ENCODE measurements around the gene AUTS2.

AUTS2 gene

DNA sequence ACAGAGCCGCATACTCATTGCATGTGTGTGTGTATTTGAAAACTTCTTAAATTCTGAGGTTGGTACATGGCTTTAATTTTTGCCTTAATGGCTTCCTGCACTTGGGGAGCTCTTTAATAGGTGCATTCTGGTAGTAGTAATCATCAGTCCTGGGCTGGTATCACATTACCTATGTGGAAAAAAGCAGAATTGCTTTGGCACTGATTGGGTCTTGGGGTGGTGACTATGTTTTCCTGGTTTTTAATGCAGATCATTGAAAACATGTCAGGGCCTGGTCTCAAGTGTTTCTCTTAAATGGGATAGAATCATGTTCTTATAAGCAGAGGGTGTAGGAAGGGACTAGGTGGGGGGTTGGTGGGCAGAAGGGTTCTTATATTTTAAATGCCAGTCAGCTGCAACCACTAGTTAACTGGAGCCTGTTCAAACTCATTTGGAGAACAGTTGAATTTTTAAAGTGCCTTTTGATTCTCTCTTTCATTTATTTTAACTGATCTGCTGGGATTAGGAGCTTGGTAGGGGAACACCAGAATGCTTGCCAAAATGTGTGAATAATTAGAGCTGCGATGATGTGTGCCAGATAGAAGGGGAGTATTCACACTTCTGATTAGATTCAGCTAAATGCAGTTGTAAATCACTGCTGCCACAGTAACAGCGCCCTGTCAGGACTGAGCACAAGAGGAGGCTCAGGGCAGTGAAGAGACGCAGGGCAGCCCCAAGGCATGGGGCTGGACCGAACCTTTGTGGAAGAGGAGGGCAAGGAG is 900.1 kb downstream of the AUTS2 start:
- no peak for DNase-seq (ENCODE audit: low read depth)

DNA sequence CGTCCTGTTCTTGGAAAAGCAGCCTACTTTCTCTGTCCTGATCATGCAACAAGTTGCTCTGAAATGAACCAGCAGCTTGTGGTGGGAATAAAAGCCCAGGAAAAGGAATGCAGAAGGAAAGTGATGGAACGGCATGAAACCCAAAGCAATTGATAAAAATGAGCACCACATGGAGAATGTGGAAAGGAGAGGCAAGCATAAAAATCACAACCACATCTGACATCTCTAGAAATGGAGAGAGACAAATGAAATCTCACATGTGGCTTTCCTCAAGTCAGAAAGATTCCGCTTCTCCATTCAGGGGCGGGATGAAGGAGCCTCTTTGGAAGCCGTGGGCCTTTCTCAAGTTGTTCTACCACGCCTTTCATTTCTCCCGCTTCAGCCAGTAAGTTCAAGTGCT is 902.0 kb downstream of the AUTS2 start:
- no peak for DNase-seq (ENCODE audit: low read depth)

DNA sequence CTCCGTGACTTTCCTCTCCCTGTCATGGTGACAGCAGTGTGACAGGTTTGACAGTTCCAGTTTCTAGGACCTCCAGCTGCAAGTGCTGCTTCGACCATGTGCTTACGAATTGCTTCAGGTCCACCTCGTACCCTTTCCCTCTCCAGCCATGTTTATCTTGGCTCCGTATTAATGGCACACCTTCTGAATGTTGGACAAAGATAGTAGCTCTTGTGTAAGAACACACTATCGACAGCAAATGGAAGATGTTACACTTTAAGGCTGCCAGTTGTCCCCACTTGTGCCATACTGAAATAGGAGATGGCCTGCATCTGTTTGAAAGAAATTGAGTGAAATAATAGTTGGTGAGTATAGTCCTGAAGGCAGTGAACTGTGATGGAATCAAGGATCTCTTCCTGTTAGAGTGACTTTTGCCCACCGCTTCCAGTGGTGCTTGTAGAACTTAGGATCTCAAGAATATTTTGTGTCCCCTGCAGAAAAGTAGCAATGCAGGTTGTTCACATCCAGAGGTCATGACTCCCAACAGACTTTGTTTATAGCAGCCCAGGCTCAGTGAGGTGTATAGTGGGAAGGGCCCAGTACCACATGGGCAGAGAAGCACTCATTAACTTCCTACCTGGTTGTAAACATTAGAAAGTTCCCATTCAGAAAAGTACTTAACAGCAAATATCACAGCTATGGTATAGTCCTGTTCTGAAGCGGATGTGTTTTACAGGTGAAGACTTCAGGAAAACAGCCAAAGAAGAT is 904.0 kb downstream of the AUTS2 start:
- DNase-seq (ENCODE audit: low read depth) = no peak

DNA sequence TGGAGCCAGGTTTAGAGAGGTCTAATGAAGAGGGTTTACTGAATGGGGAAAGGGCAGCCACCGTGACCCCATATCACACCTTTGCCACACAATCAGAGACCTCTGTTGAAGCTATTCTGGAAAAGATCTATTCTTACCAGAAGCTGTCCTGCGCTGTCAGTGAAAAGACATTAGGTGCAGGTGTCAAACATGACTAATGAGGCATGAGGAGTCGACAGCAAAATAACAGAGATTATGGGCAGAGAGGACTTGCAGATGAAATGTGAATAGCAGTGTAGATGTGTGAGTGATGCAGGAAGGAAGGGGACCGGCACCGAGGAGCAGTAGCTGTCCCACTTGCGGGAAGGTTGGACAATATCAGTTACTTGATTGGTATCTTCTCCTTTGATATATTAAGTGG is 906.0 kb downstream of the AUTS2 start:
- DNase-seq (ENCODE audit: low read depth) = no peak

DNA sequence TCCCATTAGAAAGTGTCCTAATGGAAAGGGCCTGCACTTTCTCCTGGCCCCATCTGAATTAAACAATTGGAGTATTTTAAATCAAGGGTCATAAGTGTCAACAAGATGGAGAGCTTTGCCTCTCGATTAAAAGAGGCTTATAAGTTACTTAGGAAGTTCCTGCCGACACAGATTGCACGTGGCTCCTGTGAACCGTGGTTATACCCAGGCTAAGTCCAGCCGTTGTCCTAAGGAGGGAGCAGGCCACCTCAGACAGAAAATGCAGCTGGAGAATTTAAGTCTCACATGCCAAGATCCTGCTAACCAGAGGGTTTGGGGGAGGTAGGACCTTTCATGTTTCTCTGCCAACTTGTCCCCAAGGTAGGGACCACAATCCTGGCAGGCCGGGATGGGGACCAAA is 907.2 kb downstream of the AUTS2 start:
- no peak for DNase-seq (ENCODE audit: low read depth)

DNA sequence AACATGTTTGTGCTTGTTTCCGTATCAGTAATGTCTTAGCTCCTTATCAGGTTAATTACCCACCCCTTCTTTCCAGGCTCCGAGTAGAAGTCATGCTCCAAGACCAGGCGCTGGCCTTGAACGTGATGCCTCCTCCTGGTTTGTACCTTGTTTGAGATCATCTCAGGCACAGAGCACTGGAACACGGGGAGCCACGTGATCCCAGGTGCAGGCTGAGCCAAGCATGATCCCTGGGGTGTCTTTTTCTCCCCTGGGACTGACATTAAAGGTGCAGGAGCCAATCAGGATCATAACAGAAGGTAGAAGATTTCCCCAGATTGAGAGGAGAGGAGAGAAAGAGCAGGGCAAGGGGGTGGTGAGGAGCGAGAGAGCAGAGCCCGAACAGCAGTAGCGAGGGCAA is 907.6 kb downstream of the AUTS2 start:
- no peak for DNase-seq (ENCODE audit: low read depth)

DNA sequence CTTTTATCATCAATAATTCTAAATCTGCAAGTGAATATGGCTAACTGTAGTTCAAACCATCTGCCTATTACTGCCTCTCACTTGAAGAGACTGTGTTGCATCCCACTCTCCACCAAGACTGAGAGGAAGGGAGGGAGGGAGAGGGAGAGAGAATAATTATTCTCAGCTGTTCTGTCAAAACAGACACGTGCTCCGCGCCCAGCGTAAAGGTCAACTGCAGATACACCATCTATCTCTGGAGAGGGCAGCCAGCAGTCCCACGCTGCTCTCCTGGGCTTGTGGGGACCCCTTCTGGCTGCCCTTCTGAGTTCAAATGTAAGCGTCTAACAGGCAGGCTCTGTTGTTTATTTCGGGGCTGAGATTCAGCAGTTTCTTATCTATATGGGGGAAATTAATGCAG is 908.2 kb downstream of the AUTS2 start:
- DNase-seq (ENCODE audit: low read depth) = no peak

DNA sequence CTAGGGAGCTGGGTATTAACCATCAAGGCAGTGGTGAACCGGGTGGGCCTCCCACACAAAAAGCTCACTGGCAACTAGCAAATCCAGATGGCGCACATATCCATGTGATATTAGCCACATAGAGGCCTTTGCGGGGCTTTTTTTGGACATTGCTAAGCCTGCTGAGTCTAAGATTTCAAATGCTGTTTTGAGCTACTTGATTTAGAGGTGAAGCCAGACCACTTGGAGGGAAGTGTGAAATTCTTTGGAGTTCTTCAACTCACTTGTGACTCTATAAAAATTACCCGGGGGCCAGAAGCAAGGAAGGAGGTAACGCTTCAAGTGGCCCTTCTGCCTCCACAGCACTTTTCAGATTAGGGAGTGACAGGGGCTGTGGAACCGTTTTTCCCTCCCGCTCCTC is 913.9 kb downstream of the AUTS2 start:
- no peak for DNase-seq (ENCODE audit: low read depth)

DNA sequence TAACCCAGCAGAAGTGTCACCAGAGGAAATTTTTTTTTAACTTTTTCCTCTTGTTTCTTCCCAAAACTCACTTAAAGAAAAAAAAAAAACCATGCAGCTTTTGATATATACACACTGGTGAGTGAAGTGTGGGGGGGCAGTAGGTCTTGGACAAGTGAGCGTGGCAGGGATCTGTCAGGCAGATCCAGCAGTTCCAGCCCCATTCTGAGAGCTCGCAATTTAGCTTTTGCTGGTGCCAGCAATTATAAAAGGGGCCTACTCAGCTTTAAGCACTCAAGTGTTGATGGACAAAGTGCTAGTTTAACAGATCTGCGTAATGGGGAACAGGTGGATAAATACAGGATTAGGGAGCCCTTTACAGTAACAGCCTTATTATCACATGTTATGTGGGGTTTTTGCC is 914.5 kb downstream of the AUTS2 start:
- DNase-seq (ENCODE audit: low read depth) = no peak

DNA sequence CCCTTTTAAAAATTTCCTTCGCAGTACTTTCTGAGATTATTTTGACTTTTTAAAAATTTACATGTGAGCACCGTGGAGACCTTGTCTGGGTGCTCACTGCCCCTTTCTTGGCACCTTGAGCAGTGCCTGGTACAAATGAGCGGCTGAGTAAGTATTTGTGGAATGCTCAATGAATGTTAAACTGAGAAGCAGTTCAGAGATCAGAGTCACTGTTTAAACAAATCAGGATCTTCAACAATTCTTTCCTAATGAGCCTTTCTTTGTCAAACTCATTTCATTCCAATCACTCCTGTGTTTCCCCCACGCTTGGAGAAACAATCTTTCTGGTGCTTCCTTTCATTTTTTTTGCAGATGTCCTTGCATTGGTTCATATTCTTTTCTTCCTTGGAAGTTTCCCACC is 922.3 kb downstream of the AUTS2 start:
- no peak for DNase-seq (ENCODE audit: low read depth)

DNA sequence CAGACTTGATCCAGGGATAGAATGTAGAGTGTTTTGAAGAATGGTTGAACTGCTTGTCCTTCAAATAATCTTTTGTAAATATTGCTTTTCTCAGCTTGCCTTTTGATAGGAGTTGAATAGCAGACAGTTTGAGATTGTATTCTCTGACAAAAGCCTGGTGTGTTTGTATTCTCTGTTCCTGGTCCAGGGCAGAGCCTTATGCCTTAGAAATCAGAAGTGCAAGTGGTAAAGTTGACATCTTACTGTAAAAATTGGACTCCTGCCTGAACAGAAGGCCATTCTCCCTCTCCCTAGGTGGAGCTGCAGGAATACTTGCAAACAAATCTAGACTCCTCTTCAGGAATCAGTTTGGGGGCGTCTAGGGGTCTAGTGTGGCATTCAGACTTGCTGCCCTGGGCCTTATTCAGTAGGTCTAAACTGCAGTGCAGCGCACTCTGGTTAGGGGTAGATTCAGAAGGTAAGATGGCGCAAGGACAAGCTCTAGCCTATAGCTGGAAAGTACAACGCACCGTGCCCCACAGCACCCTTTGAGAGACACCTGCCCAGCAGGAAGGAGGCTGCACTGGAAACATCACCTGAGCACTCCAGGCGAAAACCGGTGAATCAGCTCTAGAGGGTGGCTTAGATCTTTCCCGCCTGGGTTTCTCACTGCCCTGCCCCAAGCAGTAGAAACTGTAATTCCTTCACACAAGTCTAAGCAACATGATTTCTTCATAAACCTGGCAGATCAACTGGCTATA is 925.1 kb downstream of the AUTS2 start:
- no peak for DNase-seq (ENCODE audit: low read depth)

DNA sequence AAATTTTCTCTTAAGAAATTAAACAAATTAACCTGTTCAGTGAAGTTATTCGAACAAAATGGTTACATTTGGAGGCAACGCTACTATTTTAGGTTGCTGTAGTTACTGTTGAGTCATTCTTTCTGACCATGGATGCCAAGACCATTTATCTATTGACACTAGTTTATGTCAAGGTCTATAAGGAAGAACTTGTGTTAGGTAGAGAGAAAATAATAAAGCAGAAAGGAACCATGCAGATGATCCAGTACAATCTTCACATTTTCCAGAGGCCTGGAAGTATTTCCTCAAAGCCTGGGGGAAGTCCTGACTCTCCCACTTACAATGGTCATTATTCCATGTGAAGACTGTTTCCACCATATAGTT is 925.7 kb downstream of the AUTS2 start:
- no peak for DNase-seq (ENCODE audit: low read depth)

DNA sequence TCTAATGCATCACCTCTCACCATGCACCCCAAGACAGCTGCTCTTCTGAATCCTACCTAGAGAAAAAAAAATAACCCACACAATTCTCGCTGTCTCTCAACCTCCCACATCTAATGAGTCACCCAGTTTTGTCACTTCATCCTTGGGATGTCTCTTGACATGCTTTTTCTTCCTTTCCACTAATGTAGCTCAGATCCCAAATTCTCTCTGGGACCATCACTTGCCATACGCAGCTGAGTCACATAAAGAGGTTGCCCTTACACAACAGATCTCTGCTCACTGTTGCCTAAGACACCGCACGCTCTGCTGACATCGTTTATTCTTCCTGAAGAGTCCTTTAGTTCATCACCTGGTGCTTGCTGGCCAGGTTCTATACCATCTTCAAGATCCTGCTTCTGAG is 927.7 kb downstream of the AUTS2 start:
- no peak for DNase-seq (ENCODE audit: low read depth)

DNA sequence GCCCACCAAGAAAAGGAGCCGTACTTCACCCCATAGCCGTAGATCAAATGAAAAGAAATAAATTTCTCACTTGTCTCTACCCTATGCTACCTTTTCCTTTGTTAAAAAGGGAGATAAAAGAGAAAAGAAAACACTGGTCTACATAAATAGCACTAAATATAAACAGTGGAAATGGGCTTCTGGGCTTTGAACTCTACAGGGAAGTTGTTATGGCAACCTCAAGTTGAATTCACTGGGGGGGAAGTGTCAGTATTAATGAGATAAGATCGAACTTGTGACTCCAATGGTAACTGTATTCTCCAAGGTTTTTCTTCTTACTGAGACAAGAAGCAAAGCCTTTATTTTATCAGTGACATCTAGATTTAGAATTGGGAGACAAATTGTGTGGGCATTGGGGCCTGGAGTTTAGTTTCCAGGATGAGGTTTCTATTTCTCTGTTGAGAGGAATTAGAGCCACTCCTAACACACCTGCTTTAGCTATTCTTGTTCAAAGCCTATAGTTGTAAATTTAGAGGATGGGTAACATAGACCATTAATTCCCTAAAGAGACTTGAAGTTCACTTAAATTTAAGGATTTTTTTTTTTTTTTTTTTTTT is 929.3 kb downstream of the AUTS2 start:
- no peak for DNase-seq (ENCODE audit: low read depth)

DNA sequence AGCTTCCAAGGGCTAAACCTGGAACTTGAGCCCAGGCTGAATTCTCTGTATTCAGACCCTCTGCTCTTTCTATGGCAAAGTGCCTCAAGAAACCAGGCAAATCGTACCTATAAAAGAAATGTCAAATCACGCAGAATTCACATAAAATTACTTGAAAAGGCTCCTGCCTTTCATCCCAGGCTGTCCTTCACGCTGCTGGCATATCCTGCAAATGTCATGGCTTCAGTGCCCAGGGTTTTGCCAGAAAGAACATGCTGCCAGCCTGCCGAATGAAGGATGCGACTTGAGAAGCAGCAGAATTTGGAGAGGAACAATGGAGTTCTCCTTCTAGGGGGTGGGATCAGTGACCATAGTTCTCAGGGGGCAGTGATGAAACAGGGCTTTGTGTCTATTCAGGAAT is 931.2 kb downstream of the AUTS2 start:
- DNase-seq (ENCODE audit: low read depth) = no peak

DNA sequence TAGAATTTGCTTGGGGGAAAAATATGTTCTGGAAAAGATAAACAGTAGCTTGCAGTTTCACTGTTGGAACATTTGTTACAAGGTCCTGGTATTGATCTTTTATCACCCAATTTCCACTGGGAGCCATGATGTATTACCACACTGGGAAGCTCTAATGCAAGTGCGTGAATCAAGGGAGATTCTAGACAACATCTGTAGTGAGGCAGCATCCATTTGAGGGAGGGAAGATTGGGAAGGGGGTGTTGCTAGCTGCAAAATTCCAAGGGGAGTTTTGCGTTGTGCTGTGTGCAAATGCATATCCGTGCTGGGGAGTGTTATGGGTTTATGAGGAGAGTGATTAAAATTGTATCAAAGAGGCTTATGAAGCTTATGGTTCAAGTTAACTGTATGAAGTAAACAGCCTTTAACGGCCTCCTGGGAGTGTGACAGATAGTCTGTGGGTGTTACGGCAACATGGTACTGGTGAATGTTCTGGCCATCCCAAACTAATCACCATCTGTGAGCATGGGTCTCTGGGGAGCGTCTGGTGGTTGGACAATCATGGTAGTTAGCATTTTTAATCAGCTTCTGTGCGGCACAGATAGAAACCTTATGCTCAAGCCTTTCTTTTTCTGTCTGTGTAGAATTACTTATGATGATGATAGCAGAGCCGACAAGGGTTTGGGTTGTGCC is 931.8 kb downstream of the AUTS2 start:
- no peak for DNase-seq (ENCODE audit: low read depth)

DNA sequence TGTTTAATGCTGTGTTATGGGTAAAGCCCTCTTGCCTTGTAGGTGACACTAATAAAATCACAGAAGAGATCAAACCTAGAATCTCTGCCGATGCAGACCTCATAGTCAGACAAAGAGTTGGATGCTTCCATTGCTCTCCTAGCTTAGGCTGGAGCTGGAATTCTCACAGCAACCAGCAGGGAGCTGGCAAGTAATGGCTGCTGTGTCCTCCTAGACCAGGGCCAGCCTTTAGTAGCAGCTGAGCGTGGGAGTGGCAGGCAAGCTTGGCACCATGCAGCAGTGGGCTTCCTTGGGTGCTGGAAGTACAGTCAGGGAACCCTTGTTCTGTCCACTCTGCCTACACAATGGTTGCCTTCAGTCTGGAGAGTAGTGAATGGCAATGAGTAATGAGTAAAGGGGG is 935.3 kb downstream of the AUTS2 start:
- no peak for DNase-seq (ENCODE audit: low read depth)

DNA sequence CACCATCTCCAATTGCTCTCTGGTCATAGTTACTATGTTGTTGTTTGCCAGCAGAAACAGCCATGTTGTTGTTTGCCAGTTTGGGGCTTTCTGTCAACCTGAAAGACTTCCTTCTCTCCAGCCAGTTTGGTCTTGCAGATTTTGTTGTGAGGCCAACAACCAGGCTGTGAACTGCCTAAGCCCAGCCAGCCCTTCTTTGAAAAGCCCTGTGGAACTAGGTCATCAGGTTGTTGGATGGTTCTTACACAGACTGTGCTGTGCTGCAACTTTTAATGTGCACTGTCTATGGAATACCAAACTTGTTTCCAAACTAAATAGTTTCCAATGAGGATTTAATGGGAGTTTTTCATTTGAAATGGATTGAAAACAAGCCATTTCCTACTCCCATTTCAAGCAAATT is 940.9 kb downstream of the AUTS2 start:
- DNase-seq (ENCODE audit: low read depth) = no peak

DNA sequence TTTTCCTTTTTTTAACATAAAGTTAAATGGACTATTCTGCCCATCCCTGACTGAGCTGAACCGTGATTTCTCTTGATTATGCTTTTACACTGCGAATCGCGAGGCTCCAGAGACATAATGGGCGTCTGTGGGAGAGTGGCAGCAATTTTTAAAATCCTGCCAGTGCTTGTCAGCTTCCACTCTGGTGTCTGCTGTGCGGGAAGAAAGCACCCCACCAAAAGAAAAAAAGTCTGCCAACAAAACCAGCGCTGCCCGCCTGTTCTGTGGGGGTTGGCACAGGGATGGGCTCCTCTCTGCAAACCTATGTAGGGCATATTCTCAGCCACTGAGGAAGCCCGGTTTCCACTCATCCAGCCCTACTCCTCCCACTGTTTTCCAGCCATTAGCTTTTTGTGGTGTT is 941.3 kb downstream of the AUTS2 start:
- no peak for DNase-seq (ENCODE audit: low read depth)

DNA sequence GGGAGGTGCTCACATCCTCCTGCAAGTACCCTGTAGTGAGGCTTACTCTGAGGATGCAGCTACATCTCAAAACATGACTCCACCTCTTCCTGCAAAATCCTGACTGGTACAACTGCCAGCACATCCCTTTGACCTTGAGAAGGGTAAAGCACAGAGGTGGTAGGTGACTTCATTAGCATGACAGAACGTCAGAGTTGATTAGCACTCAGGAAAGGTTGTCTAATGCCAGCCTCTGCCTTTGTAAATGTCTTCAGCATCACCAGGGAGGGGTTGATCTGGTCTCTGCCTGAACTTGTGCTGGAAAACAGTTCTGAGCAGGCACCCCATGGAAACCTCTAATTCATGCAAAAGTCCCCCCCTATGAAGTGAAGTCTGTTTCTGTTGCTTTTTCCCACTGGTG is 942.4 kb downstream of the AUTS2 start:
- no peak for DNase-seq (ENCODE audit: low read depth)

DNA sequence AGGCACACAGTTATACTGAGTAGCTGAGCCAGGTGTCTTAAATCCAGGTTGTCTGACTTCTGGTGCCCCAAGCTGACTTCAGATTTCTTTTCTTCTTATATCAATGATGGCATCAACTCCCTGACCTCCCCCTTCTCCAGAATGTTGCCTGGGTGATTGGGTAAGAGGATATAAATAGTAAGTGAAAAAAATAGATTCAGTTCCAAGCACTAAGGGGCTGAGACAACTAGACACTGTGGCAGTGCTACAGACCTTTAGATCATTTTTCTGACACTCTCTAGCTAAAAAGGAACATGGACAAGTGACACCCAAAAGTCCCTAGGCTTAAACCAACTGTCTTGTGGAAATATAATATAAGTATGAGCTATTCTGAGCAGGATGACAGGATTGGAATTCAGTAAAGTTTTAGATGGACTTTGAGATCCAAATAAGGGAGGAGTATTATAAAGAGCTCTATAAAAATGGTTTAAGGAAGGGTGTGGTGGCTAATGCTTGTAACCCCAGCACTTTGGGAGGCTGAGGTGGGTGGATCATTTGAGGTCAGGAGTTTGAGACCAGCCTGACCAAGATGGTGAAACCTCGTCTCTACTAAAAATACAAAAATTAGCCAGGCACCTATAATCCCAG is 944.6 kb downstream of the AUTS2 start:
- no peak for DNase-seq (ENCODE audit: low read depth)

DNA sequence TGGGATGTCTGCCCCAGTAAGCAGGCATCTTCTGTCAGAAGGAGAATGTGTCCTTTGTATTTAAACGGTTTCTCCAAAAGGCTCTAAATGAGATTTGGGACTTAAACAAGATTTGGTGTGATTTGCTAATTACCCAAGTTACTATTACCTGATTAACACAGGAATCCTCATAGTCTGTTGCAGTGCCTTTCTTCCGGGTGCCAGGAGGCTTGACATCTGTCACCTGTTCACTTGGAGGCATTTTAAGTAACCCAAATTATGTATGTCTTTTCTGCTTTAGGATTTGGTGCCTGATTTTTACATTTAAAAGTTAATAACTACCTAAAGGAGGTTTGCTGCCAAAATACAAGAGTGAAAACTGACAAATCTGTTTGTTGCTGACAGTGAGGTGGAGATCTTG is 945.7 kb downstream of the AUTS2 start:
- DNase-seq (ENCODE audit: low read depth) = no peak

All from stimulated activated CD8-positive, alpha-beta memory T cell treated with anti-CD3 and anti-CD28 coated beads, Interleukin-4, amount 100 ng/mL, for 24 hours (primary cell).